CD4-positive, alpha-beta T cell treated with Interleukin-4 for 4 hours (primary cell): ENCODE data around the gene GATA3.

ENCODE experiments used
- DNase-seq: peaks from one replicate; pipeline ENCODE4 v3.0.0-alpha.2; 2020

Gene GATA3

GRCh38 chr10:8103543-8103942 lies 49.1 kb downstream of the GATA3 start:
- no peak for DNase-seq

GRCh38 chr10:8104005-8104404 lies 49.5 kb downstream of the GATA3 start:
- DNase-seq = no peak

- no peak for DNase-seq
Observed at GRCh38 chr10:8104721-8105120, 50.2 kb downstream of the GATA3 start.

- DNase-seq = no peak
Observed at GRCh38 chr10:8105932-8106331, 51.4 kb downstream of the GATA3 start.

- DNase-seq = no peak
Observed at GRCh38 chr10:8112230-8112905, 57.9 kb downstream of the GATA3 start.

- DNase-seq = no peak
Observed at GRCh38 chr10:8112942-8113442, 58.5 kb downstream of the GATA3 start.

GRCh38 chr10:8113616-8114015 lies 59.1 kb downstream of the GATA3 start:
- DNase-seq = no peak

- no peak for DNase-seq
Observed at GRCh38 chr10:8114741-8115617, 60.5 kb downstream of the GATA3 start.

GRCh38 chr10:8115618-8115980 lies 61.1 kb downstream of the GATA3 start:
- no peak for DNase-seq

GRCh38 chr10:8116474-8116873 lies 62.0 kb downstream of the GATA3 start:
- DNase-seq = no peak

GRCh38 chr10:8116926-8117493 lies 62.5 kb downstream of the GATA3 start:
- no peak for DNase-seq

- no peak for DNase-seq
Observed at GRCh38 chr10:8121201-8121890, 66.9 kb downstream of the GATA3 start.

GRCh38 chr10:8122611-8123369 lies 68.3 kb downstream of the GATA3 start:
- DNase-seq = no peak

GRCh38 chr10:8124436-8124835 lies 69.9 kb downstream of the GATA3 start:
- DNase-seq = no peak
